Vagina (tissue), 2 donors: Measurements from ENCODE around the gene ACOXL.

Experiments used
- POLR2AphosphoS5 ChIP-seq, 2 donors: sonication (generic); formaldehyde crosslinking; IDR thresholded peaks; one replicate each; pipeline ENCODE4 v1.9.0; 2017; ENCODE audit warnings: antibody characterized with exemption in 2 of 2, mild to moderate bottlenecking in 2 of 2, low read depth in 1 of 2; ENCODE audit not compliant: insufficient read depth in 1 of 2
- TF ChIP-seq, protein P1 (sequence below), 3 experiments: fragments of 450-650 bp in 2 of 3; fragments of 200-600 bp in 1 of 3; sonication (generic) in 1 of 3; IDR thresholded peaks; one replicate each; pipeline ENCODE4 v1.5.1; 2017 to 2019; ENCODE audit warnings: antibody characterized with exemption in 3 of 3, mild to moderate bottlenecking in 2 of 3, moderate library complexity in 2 of 3

DNA sequence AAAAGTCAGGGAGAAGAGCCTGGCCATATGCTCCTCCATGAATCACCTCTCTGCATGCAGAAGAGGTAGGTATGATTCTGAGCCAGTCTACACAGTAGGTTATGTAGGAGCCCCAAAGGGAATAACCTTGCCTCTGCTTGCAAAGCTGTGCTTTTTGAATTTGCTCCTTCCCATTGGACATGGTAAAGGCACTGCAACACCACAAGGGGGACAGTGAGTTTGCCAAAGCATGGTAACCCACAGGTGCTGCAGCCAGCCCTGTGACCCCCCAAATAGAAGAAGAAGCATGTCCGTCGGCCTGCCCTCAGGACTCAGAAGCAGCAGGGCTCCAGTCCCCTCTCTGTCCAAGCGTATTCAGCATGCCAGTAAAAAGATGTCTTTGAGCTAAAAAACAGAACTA, 337.3 kb downstream of the ACOXL start:
- TF ChIP-seq, protein P1, sequence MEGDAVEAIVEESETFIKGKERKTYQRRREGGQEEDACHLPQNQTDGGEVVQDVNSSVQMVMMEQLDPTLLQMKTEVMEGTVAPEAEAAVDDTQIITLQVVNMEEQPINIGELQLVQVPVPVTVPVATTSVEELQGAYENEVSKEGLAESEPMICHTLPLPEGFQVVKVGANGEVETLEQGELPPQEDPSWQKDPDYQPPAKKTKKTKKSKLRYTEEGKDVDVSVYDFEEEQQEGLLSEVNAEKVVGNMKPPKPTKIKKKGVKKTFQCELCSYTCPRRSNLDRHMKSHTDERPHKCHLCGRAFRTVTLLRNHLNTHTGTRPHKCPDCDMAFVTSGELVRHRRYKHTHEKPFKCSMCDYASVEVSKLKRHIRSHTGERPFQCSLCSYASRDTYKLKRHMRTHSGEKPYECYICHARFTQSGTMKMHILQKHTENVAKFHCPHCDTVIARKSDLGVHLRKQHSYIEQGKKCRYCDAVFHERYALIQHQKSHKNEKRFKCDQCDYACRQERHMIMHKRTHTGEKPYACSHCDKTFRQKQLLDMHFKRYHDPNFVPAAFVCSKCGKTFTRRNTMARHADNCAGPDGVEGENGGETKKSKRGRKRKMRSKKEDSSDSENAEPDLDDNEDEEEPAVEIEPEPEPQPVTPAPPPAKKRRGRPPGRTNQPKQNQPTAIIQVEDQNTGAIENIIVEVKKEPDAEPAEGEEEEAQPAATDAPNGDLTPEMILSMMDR (IDR thresholded peaks at IDR 0.05) = no peak
- no peak for TF ChIP-seq POLR2AphosphoS5 (IDR thresholded peaks at IDR 0.05; ENCODE audit: insufficient read depth in 1 of 2, low read depth in 1 of 2)
